ENCODE results near the gene ISG15. TPM values are rescaled to one million over a fixed set of nuclear protein-coding genes. Genes with fewer than 3 reads are reported as not detected.

The ISG15 gene
- total RNA-seq (2014; rRNA removed; shearing (Covaris generic)) = 110 and 124 TPM in 2 replicates

DNA sequence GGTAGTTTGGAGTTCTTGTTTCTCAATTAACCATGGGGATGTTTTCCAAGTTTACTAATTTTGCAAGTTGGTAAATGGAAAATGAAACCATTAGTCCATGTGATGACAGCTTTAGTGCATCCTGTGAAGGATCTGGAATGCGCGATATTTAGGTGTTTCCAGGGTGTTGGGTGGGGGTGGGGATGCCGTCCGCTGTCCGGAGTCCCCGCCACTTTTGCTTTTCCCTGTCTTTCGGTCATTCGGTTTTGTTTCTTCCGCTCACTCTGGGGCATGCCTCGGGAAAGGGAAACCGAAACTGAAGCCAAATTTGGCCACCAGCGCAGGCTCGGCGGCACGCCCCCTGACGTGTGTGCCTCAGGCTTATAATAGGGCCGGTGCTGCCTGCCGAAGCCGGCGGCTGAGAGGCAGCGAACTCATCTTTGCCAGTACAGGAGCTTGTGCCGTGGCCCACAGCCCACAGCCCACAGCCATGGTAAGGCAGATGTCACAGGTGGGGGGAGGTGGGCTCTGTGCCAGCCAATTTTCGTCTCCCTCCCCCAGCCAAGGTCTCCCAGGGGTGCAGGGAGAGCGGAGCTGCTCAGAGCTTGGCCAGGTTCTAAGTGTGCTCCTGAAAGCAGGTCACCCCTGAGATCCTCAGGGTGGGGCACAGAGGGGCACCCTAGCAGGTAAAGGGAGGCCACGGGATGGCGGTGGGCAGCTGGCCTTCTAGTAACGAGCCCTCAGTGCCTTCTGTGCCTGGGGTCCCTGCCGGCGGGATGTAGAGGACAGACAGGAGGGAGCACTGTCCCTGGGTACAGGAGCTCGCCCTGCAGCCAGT is at the start of gene ISG15:
TSS of gene ISG15 (plus strand) at position 393 of the 817 bp plus-strand sequence. CDS start at position 470, 77 bp downstream.
- DNase-seq = peak; percentile 88
- Histone ChIP-seq H3K4me3 (ENCODE audit: insufficient read depth, low read depth, low read length) (peak within 1 kb of the TSS; percentile 68), H3K27me3 (ENCODE audit: control insufficient read depth, insufficient read depth, low read length) (peaks cover 4% of the 10 kb centered on the region; the same call in 1 of the 2 replicates), H3K36me3 (replicated peaks; ENCODE audit: control insufficient read depth, insufficient read depth, low read length) (no peaks in the 10 kb centered on the region)

DNA sequence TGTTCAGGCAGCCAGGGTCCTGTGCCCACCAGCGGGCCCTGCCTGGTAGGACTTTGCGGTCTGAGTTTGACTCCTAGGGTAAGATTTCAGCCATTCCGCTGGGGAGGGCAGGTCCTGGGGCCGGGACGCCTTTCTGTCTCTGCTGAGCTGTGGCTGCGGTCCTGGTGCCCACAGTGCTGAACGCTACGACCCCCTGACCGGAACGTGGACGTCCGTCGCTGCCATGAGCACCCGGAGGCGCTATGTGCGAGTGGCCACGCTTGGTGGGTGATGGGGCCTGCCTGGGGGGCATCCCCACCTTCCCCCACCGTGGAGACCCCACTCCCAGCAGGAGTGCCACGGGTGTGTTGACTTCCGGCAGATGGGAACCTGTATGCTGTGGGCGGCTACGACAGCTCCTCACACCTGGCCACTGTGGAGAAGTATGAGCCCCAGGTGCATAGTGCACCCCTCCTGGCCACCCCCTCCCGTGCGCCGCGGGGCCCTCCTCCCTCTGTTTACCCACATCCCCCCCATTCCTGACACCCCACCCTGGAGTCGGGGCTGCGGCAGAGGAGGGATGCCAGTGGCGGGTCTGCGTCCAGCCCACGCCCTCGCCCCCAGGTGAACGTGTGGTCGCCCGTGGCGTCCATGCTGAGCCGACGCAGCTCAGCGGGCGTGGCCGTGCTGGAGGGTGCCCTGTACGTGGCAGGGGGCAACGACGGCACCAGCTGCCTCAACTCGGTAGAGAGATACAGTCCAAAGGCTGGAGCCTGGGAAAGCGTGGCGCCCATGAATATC is 49.4 kb upstream of the ISG15 start:
- Histone ChIP-seq H3K4me3 (ENCODE audit: insufficient read depth, low read depth, low read length) (no peak overlapping the region), H3K36me3 (replicated peaks; ENCODE audit: control insufficient read depth, insufficient read depth, low read length) (no peaks in the 10 kb centered on the region; the same call in 1 of the 2 replicates), H3K27me3 (ENCODE audit: control insufficient read depth, insufficient read depth, low read length) (peaks cover 38% of the 10 kb centered on the region)
- no peak for DNase-seq

DNA sequence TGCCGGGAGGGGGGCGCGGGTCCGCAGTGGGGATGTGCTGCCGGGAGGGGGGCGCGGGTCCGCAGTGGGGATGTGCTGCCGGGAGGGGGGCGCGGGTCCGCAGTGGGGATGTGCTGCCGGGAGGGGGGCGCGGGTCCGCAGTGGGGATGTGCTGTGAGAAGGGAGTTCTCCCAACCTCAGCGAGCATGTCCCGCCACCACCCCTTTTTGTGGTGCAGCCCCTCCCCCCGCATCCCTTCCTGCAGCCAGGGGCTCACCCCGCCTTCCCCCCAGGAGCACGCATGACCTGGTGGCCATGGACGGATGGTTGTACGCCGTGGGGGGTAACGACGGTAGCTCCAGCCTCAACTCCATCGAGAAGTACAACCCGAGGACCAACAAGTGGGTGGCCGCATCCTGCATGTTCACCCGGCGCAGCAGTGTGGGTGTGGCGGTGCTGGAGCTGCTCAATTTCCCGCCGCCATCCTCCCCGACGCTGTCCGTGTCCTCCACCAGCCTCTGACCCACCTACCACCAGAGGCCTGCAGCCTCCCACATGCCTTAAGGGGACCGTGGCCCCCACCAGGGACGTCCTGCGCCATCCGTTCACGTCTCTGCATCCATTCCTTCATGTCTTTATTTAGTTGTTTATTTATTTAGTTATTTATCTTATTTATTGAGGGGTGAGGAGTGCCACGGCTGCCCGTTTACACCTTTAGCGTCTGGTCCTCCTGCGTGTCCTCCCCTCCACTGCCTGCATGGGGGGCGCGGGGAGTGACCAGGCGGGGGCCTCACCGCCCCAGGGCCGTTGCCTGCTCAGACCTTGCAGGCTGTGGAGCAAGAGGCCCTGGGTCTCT is 48.4 kb upstream of the ISG15 start:
- Histone ChIP-seq H3K27me3 (ENCODE audit: control insufficient read depth, insufficient read depth, low read length) (peaks cover 32% of the 10 kb centered on the region), H3K36me3 (replicated peaks; ENCODE audit: control insufficient read depth, insufficient read depth, low read length) (no peaks in the 10 kb centered on the region; the same call in 1 of the 2 replicates), H3K4me3 (ENCODE audit: insufficient read depth, low read depth, low read length) (no peak overlapping the region)
- no peak for DNase-seq

DNA sequence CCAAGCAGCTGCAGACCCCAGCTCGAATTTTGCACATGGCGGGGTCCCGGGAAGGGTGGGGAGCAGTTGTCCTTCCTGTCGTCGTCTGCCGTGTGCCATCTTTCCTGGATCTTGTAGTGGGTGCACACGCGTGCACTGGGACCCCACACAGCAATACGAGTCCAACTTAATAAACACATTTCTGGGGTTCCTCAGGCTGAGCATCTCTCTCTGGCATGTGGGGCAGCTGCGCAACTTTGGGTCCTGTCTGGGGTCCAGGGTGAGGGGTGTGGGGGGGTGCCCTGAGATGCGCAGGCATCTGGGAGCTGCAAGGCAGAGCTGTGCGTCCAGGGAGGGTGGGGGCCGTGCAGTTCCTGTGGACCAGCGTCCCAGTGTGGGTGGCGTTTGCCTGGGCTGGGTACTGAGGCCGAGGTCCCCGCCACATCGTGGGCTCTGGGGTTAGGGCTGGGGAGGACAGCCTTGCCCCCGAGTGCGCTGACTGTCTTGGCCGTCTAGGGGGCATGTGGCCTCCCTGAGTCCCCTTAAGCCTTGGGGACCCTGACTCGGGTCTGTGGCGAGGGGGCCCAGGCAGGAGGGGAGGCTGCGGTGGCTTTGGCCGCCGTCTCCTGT is 47.7 kb upstream of the ISG15 start:
- peaks cover 28% of the 10 kb centered on the region for H3K27me3 ChIP-seq (ENCODE audit: control insufficient read depth, insufficient read depth, low read length)
- DNase-seq = no peak
- no peaks in the 10 kb centered on the region; the same call in 1 of the 2 replicates for H3K36me3 ChIP-seq (replicated peaks; ENCODE audit: control insufficient read depth, insufficient read depth, low read length)
- H3K4me3 ChIP-seq (ENCODE audit: insufficient read depth, low read depth, low read length) = no peak overlapping the region

DNA sequence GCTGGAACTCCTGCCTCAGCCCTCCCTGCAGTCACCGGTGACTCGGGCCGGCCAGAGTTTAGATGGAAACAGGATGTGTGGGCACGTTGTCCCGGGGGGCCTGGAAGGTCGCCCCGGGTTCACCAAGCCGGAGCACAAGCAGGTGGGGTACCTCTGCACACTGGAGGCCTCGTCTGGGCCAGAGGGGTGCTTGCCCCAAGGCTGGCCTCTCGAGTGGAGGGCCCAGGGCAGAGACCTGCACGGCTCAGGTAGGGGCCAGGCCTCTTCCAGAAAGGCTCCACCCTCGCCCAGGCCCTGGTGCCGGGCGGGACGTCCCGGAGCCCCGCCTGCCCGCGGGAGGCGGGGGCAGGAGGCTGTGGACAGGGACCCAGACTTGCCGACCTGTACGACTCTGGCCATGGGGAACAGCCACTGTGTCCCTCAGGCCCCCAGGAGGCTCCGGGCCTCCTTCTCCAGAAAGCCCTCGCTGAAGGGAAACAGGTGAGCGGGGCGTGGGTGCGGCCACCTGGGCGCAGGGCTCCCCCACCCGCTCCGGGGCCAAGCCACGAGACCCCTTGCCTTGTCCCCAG is 47.1 kb upstream of the ISG15 start, which contains the start of gene PLEKHN1:
TSS of gene PLEKHN1 (plus strand) at position 348 of the 569 bp plus-strand sequence. CDS start at position 398, 50 bp downstream.
- H3K27me3 ChIP-seq (ENCODE audit: control insufficient read depth, insufficient read depth, low read length) = peaks cover 25% of the 10 kb centered on the region
- peak within 1 kb of the TSS; percentile 64 for H3K4me3 ChIP-seq (ENCODE audit: insufficient read depth, low read depth, low read length)
- DNase-seq = peak; percentile 94
- no peaks in the 10 kb centered on the region; the same call in 1 of the 2 replicates for H3K36me3 ChIP-seq (replicated peaks; ENCODE audit: control insufficient read depth, insufficient read depth, low read length)

DNA sequence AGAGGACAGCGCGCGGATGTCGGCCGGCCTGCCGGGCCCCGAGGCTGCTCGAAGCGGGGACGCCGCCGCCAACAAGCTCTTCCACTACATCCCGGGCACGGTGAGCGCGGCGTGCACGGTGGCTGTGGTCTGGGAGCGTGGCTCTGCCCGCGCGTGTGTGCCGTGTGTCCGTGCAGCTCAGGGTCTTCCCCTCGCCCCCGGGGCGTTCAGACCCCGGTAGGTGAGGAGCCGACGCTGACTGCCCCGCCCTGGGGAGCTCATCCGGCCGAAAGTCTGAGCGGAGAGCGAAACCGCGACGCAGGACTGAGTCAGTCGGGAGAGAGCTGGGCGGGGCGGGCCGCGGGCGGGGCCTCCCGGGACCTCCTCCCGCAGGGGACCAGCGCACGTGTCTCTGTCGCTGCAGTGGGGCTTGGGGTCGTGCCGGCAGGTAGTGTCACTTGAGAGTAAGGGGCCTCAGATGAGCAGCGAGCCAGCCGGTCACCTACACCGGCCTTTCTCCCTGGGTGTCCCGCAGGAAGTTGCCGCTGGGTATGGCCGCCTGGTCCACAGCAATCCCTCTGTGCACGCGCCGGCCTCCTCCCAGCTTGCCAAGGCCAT is 46.5 kb upstream of the ISG15 start:
- Histone ChIP-seq H3K27me3 (ENCODE audit: control insufficient read depth, insufficient read depth, low read length) (peaks cover 21% of the 10 kb centered on the region), H3K4me3 (ENCODE audit: insufficient read depth, low read depth, low read length) (peak overlapping the region; percentile 64), H3K36me3 (replicated peaks; ENCODE audit: control insufficient read depth, insufficient read depth, low read length) (no peaks in the 10 kb centered on the region; the same call in 1 of the 2 replicates)
- peak; percentile 95 for DNase-seq

DNA sequence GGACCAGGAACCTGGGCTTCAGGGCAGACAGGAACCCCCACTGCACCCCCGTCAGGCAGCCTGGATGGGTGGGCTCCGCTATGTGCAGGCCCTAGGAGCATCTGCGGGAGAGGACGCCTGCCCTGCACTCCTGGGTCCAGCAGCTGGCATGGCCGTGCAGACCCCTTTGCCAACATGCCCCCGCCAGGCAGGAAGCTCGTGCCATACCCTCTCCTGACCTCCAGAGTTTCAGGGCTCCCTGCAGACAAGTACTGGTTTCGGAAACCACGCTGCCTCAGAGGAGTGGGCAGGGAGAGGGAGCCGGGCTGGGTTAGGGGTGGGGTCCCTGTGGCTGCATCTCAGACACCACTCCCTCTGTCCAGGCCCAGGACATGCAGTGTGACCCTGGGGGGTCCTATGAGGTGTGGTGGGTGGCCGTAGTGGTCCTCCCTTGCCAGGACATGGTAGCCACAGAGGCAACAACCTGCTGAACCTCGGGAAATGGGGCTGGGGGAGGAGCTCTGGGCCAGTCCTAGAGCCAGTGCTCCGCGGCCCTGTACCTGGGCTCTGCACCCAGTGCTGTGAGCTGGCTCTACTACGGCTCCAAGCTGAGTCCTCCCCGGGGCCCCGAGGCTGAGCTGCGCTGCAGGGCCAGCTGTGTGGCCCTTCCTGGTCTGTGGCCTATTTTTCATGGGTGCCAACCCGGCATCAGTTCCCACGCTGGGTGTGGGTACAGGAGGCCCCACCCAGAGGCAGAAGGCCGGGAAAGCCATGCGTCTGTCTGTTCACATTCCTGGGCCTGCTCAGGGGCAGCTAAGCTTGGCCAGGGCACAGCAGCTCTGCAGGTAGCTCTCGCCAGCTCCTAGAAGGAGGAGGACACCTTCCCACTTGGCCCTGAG is 45.6 kb upstream of the ISG15 start:
- Histone ChIP-seq H3K27me3 (ENCODE audit: control insufficient read depth, insufficient read depth, low read length) (peaks cover 21% of the 10 kb centered on the region), H3K4me3 (ENCODE audit: insufficient read depth, low read depth, low read length) (no peak overlapping the region)
- no peak for DNase-seq

DNA sequence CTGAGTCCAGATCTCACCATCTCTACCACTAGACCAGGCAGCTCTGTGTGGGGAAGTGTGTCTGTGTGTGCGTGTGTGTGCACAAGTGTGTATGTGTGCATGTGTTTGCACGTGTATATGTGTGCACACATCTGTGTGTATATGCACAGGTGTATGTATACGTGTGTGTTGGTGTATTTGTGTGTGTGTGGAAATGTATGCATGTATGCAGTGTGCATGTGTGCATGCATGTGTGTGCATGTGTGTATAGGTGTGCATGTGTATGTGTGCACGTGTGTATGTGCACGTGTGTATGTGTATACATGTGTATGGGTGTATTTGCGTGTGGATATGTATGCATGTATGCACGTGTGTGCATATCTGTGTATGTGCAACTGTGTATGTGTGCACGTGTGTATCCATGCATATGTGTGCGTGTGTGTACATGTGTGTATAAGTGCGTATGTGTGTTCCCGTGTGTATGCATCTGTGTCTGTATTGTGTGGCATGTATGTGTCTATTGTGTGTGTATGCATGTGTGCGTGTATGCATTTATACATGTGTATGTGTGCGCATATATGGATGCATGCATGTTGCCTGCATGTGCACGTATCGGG is 43.9 kb upstream of the ISG15 start:
- H3K36me3 ChIP-seq (replicated peaks; ENCODE audit: control insufficient read depth, insufficient read depth, low read length) = no peaks in the 10 kb centered on the region
- H3K27me3 ChIP-seq (ENCODE audit: control insufficient read depth, insufficient read depth, low read length) = peaks cover 21% of the 10 kb centered on the region
- DNase-seq = no peak
- no peak overlapping the region for H3K4me3 ChIP-seq (ENCODE audit: insufficient read depth, low read depth, low read length)

More for the DNA sequence above, 45.6 kb upstream of the ISG15 start:
- no peaks in the 10 kb centered on the region; the same call in 1 of the 2 replicates for H3K36me3 ChIP-seq (replicated peaks; ENCODE audit: control insufficient read depth, insufficient read depth, low read length)

DNA sequence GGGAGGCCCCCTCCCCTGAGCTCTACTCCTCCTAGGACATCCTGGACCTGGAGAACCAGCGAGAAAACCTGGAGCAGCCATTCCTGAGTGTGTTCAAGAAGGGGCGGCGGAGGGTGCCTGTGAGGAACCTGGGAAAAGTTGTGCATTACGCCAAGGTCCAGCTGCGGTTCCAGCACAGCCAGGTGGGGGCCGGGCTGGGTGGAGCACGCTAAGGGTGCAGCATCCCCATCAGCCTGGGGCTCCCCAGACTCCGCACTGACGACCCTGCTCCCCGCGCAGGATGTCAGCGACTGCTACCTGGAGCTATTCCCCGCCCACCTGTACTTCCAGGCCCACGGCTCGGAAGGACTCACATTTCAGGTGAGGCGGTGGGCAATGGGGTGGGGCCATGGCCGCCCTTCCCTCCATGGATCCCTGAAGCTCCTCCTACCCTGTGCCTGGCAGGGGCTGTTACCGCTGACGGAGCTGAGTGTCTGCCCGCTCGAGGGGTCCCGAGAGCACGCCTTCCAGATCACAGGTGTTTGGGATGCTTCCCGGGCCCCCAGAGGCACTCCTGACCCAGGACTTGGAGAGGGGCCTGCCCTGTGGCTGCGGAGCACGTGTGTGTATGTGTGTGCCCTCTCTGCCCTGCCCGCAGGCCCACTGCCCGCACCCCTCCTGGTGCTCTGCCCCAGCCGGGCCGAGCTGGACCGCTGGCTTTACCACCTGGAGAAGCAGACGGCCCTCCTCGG is 42.9 kb upstream of the ISG15 start:
- peak; percentile 88 for DNase-seq
- Histone ChIP-seq H3K4me3 (ENCODE audit: insufficient read depth, low read depth, low read length) (no peak overlapping the region), H3K36me3 (replicated peaks; ENCODE audit: control insufficient read depth, insufficient read depth, low read length) (no peaks in the 10 kb centered on the region), H3K27me3 (ENCODE audit: control insufficient read depth, insufficient read depth, low read length) (peaks cover 21% of the 10 kb centered on the region)

DNA sequence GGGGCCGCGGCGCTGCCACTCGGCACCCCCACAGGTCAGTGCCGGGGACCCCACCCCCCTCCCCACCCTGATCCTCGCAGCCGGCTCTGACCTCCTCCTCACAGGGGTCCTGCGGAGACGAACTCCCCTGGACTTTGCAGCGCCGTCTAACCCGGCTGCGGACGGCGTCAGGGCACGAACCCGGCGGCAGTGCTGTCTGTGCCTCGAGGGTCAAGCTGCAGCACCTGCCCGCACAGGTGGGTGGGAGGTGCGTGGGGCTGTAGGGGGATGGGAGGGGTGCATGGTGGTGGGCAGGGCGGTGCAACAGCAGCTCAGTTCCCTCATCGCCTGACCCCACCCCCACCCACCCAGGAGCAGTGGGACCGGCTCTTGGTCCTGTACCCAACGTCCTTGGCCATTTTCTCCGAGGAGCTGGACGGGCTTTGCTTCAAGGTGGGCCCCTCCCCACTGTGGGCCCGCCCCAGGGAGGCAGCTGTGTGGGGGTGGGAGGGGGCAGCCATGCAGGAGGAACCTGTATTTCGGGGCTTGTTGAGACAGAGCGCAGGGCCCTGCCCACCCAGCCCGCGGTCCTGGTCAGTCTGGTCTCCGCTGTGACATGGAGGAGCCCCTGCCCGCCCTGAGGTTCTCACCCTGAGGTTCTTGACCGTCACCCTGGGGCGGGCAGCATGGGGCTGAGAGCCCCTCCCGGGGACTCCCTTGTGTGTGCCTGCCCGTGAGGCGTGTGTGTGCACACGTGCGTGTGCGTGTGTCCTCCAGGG is 42.1 kb upstream of the ISG15 start:
- H3K4me3 ChIP-seq (ENCODE audit: insufficient read depth, low read depth, low read length) = no peak overlapping the region
- no peaks in the 10 kb centered on the region for H3K36me3 ChIP-seq (replicated peaks; ENCODE audit: control insufficient read depth, insufficient read depth, low read length)
- no peak for DNase-seq
- H3K27me3 ChIP-seq (ENCODE audit: control insufficient read depth, insufficient read depth, low read length) = peaks cover 20% of the 10 kb centered on the region

DNA sequence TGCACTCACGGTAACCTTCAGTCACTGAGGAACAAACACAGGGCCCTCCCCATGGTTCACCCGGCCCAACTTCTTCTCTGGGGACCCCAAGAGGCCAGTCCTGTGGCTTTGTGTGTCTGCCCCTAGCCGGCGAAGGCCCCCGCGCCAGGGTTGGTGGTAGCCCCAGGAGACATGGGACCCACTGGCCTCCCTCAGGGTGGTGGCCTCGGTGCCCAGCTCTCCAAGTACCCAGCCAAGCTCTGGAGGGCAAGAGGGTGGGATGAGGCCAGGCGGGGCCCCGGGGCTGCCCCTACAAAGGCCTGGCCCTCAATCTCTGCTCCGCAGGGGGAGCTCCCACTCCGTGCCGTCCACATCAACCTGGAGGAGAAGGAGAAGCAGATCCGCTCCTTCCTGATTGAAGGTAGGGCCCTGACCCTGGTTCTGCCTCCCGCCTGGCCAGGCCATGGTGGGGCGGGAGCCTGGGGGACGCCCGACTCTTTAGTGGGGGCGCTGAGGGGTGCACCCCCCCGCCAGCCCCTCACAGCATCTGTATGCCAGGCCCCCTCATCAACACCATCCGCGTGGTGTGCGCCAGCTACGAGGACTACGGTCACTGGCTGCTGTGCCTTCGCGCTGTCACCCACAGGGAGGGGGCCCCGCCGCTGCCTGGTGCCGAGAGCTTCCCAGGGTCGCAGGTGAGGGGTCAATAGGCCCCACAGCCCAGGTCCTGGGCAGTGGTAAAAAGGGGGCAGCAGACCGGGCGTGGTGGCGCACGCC is 41.4 kb upstream of the ISG15 start:
- no peak overlapping the region for H3K4me3 ChIP-seq (ENCODE audit: insufficient read depth, low read depth, low read length)
- H3K36me3 ChIP-seq (replicated peaks; ENCODE audit: control insufficient read depth, insufficient read depth, low read length) = no peaks in the 10 kb centered on the region
- peaks cover 12% of the 10 kb centered on the region for H3K27me3 ChIP-seq (ENCODE audit: control insufficient read depth, insufficient read depth, low read length)
- DNase-seq = no peak

Data from H7 (cell line).